ENCODE data around the gene NASP. TPM values are rescaled to one million over a fixed set of nuclear protein-coding genes. Genes with fewer than 3 reads are reported as not detected.

The NASP gene
- total RNA-seq, 2 donors from 2014 or later, result 31.0 to 39.2 TPM

GRCh38 chr1:45554198-45554597 is 29.6 kb upstream of the NASP start:
- 66 to 69% methylated on average over 6 of the region's 6 CpGs for WGBS, 2 donors
- Histone ChIP-seq H3K9me3 (no peaks in the 10 kb centered on the region), H3K4me1 (peaks cover 65% of the 10 kb centered on the region), H3K36me3 (replicated peaks in 1 of 2; ENCODE audit: insufficient read depth in 1 of 2, low read depth in 2 of 2) (no peaks in the 10 kb centered on the region), H3K27me3 (no peaks in the 10 kb centered on the region), H3K4me3 (no peak overlapping the region), H3K27ac (no peak overlapping the region)
- intact Hi-C loops (cut with DNase I), result no loop called here
- TF ChIP-seq POLR2A (IDR thresholded peaks at IDR 0.05), result no peak
- no peak for TF ChIP-seq CTCF (IDR thresholded peaks at IDR 0.05)
- DNase-seq (no peak), ATAC-seq (no peak)

GRCh38 chr1:45557422-45557944 is 26.4 kb upstream of the NASP start:
- intact Hi-C loops (cut with DNase I), result no loop called here
- DNase-seq (peak; percentile 66 to 82 (median 74)), ATAC-seq (peak; percentile 84)
- no peak overlapping the region for H3K4me3 ChIP-seq
- H3K9me3 ChIP-seq, result no peaks in the 10 kb centered on the region
- WGBS, 2 donors, result 19 to 21% methylated on average over 3 of the region's 3 CpGs
- TF ChIP-seq POLR2A (IDR thresholded peaks at IDR 0.05) (no peak), CTCF (IDR thresholded peaks at IDR 0.05) (peak in 3 of 7 experiments; percentile 10 to 19 (median 19))
- peaks cover 0 to 5% of the 10 kb centered on the region in 2 donors for H3K36me3 ChIP-seq (replicated peaks in 1 of 2; ENCODE audit: insufficient read depth in 1 of 2, low read depth in 2 of 2)
- peaks cover 59% of the 10 kb centered on the region for H3K4me1 ChIP-seq
- H3K27ac ChIP-seq, result peak overlapping the region; percentile 42 to 73 (median 62)
- no peaks in the 10 kb centered on the region for H3K27me3 ChIP-seq

- Histone ChIP-seq H3K4me3 (no peak overlapping the region), H3K36me3 (replicated peaks in 1 of 2; ENCODE audit: insufficient read depth in 1 of 2, low read depth in 2 of 2) (peaks cover 0 to 29% of the 10 kb centered on the region in 2 donors), H3K9me3 (no peaks in the 10 kb centered on the region), H3K4me1 (peaks cover 14% of the 10 kb centered on the region), H3K27me3 (no peaks in the 10 kb centered on the region), H3K27ac (no peak overlapping the region)
- TF ChIP-seq POLR2A (IDR thresholded peaks at IDR 0.05), result no peak
- no peak for TF ChIP-seq CTCF (IDR thresholded peaks at IDR 0.05)
- DNase-seq (no peak), ATAC-seq (no peak)
- intact Hi-C loops (cut with DNase I), result no loop called here
- 89 to 100% methylated on average over 2 of the region's 2 CpGs for WGBS, 2 donors
These were observed 20.0 kb upstream of the NASP start for GRCh38 chr1:45563843-45564242.

GRCh38 chr1:45566722-45567121 is 17.1 kb upstream of the NASP start:
- Histone ChIP-seq H3K9me3 (no peaks in the 10 kb centered on the region), H3K27ac (no peak overlapping the region), H3K27me3 (no peaks in the 10 kb centered on the region), H3K4me3 (no peak overlapping the region), H3K4me1 (no peaks in the 10 kb centered on the region), H3K36me3 (replicated peaks in 1 of 2; ENCODE audit: insufficient read depth in 1 of 2, low read depth in 2 of 2) (peaks cover 0 to 33% of the 10 kb centered on the region in 2 donors)
- no peak for TF ChIP-seq POLR2A (IDR thresholded peaks at IDR 0.05)
- TF ChIP-seq CTCF (IDR thresholded peaks at IDR 0.05), result no peak
- intact Hi-C loops (cut with DNase I), result loop anchor here (5.0 kb wide), 1 partner anchor 54 kb away; no protein-coding TSS in a partner anchor
- ATAC-seq (no peak), DNase-seq (peak in 2 of 4 donors; percentile 18 to 35)
- 40 to 63% methylated on average over 1 to 3 of the region's 5 CpGs for WGBS, 2 donors

- H3K4me1 ChIP-seq, result no peaks in the 10 kb centered on the region
- DNase-seq (no peak), ATAC-seq (no peak)
- no peaks in the 10 kb centered on the region for H3K27me3 ChIP-seq
- no peaks in the 10 kb centered on the region for H3K9me3 ChIP-seq
- no peak overlapping the region for H3K4me3 ChIP-seq
- H3K27ac ChIP-seq, result no peak overlapping the region
- WGBS, 2 donors, result 79 to 85% methylated on average over 7 of the region's 7 CpGs
- peaks cover 0 to 30% of the 10 kb centered on the region in 2 donors for H3K36me3 ChIP-seq (replicated peaks in 1 of 2; ENCODE audit: insufficient read depth in 1 of 2, low read depth in 2 of 2)
- no peak for TF ChIP-seq CTCF (IDR thresholded peaks at IDR 0.05)
- intact Hi-C loops (cut with DNase I), result loop anchor here (5.0 kb wide), 1 partner anchor 56 kb away; no protein-coding TSS in a partner anchor
These were observed 15.9 kb upstream of the NASP start for GRCh38 chr1:45567911-45568310.
